Parathyroid adenoma (tissue), 2 donors: Measurements from ENCODE around the gene LAMA2.

Experiments used
- H2AFZ ChIP-seq: fragments of 300-600 bp; sonication (generic); one replicate; pipeline ENCODE4 v1.7.0; 2017; ENCODE audit warnings: antibody characterized with exemption, mild to moderate bottlenecking
- H3K27ac ChIP-seq: fragments of 300-600 bp; sonication (generic); one replicate; pipeline ENCODE4 v1.7.0; 2017
- H3K27me3 ChIP-seq: fragments of 300-600 bp; sonication (generic); one replicate; pipeline ENCODE4 v1.7.0; 2017; ENCODE audit warnings: low read length; ENCODE audit not compliant: control insufficient read depth, insufficient read depth
- H3K36me3 ChIP-seq: fragments of 300-600 bp; sonication (generic); one replicate; pipeline ENCODE4 v1.7.0; 2017; ENCODE audit warnings: low read length; ENCODE audit not compliant: control insufficient read depth, insufficient read depth
- H3K4me1 ChIP-seq: fragments of 300-600 bp; sonication (generic); one replicate; pipeline ENCODE4 v1.7.0; 2017; ENCODE audit warnings: control low read depth
- H3K4me2 ChIP-seq: fragments of 300-600 bp; sonication (generic); one replicate; pipeline ENCODE4 v1.7.0; 2017; ENCODE audit warnings: low read length
- H3K4me3 ChIP-seq: fragments of 300-600 bp; sonication (generic); one replicate; pipeline ENCODE4 v1.7.0; 2017; ENCODE audit warnings: low read depth, low read length
- H3K79me2 ChIP-seq: fragments of 300-600 bp; sonication (generic); one replicate; pipeline ENCODE4 v1.7.0; 2017; ENCODE audit warnings: control low read depth
- H3K9ac ChIP-seq: fragments of 300-600 bp; sonication (generic); one replicate; pipeline ENCODE4 v1.7.0; 2017; ENCODE audit warnings: mild to moderate bottlenecking
- H3K9me3 ChIP-seq: fragments of 300-600 bp; sonication (generic); one replicate; pipeline ENCODE4 v1.7.0; 2017; ENCODE audit warnings: low read length; ENCODE audit not compliant: control insufficient read depth
- CTCF ChIP-seq: fragments of 300-600 bp; sonication (generic); IDR thresholded peaks from one replicate; pipeline ENCODE4 v1.7.0; 2017; ENCODE audit warnings: antibody characterized with exemption, mild to moderate bottlenecking
- donor health status: primary hyperparathyroidism.

Gene LAMA2

GRCh38 chr6:129184324-129184723 is 301.4 kb downstream of the LAMA2 start:
- H3K9me3 ChIP-seq = no peaks in the 10 kb centered on the region
- H2AFZ ChIP-seq = no peak overlapping the region
- no peaks in the 10 kb centered on the region for H3K27me3 ChIP-seq
- H3K27ac ChIP-seq = no peak overlapping the region
- no peaks in the 10 kb centered on the region for H3K79me2 ChIP-seq
- H3K9ac ChIP-seq = no peak overlapping the region
- no peak for TF ChIP-seq CTCF
- no peaks in the 10 kb centered on the region for H3K4me1 ChIP-seq
- no peaks in the 10 kb centered on the region for H3K36me3 ChIP-seq
- no peak overlapping the region for H3K4me3 ChIP-seq
- H3K4me2 ChIP-seq = no peak overlapping the region

GRCh38 chr6:129184808-129185366 is 301.9 kb downstream of the LAMA2 start:
- no peaks in the 10 kb centered on the region for H3K27me3 ChIP-seq
- H3K9ac ChIP-seq = no peak overlapping the region
- no peaks in the 10 kb centered on the region for H3K9me3 ChIP-seq
- H2AFZ ChIP-seq = no peak overlapping the region
- TF ChIP-seq CTCF = no peak
- no peaks in the 10 kb centered on the region for H3K36me3 ChIP-seq
- no peaks in the 10 kb centered on the region for H3K4me1 ChIP-seq
- no peaks in the 10 kb centered on the region for H3K79me2 ChIP-seq
- H3K4me2 ChIP-seq = no peak overlapping the region
- H3K27ac ChIP-seq = no peak overlapping the region
- H3K4me3 ChIP-seq = no peak overlapping the region

GRCh38 chr6:129186988-129187387 is 304.1 kb downstream of the LAMA2 start:
- no peaks in the 10 kb centered on the region for H3K9me3 ChIP-seq
- no peaks in the 10 kb centered on the region for H3K4me1 ChIP-seq
- H2AFZ ChIP-seq = no peak overlapping the region
- no peak for TF ChIP-seq CTCF
- H3K79me2 ChIP-seq = no peaks in the 10 kb centered on the region
- no peak overlapping the region for H3K9ac ChIP-seq
- no peak overlapping the region for H3K4me2 ChIP-seq
- H3K36me3 ChIP-seq = no peaks in the 10 kb centered on the region
- H3K27me3 ChIP-seq = no peaks in the 10 kb centered on the region
- H3K4me3 ChIP-seq = no peak overlapping the region
- H3K27ac ChIP-seq = no peak overlapping the region

- no peaks in the 10 kb centered on the region for H3K9me3 ChIP-seq
- no peaks in the 10 kb centered on the region for H3K79me2 ChIP-seq
- no peaks in the 10 kb centered on the region for H3K36me3 ChIP-seq
- H3K9ac ChIP-seq = no peak overlapping the region
- H3K4me2 ChIP-seq = no peak overlapping the region
- no peak overlapping the region for H3K4me3 ChIP-seq
- no peaks in the 10 kb centered on the region for H3K4me1 ChIP-seq
- H2AFZ ChIP-seq = no peak overlapping the region
- no peaks in the 10 kb centered on the region for H3K27me3 ChIP-seq
- no peak for TF ChIP-seq CTCF
- H3K27ac ChIP-seq = no peak overlapping the region
Observed at GRCh38 chr6:129188306-129188705, 305.4 kb downstream of the LAMA2 start.

- TF ChIP-seq CTCF = no peak
- H3K9ac ChIP-seq = no peak overlapping the region
- no peaks in the 10 kb centered on the region for H3K27me3 ChIP-seq
- H3K36me3 ChIP-seq = no peaks in the 10 kb centered on the region
- no peak overlapping the region for H3K4me3 ChIP-seq
- no peaks in the 10 kb centered on the region for H3K9me3 ChIP-seq
- no peak overlapping the region for H3K4me2 ChIP-seq
- no peak overlapping the region for H3K27ac ChIP-seq
- no peaks in the 10 kb centered on the region for H3K4me1 ChIP-seq
- H3K79me2 ChIP-seq = no peaks in the 10 kb centered on the region
- no peak overlapping the region for H2AFZ ChIP-seq
Observed at GRCh38 chr6:129188795-129189194, 305.9 kb downstream of the LAMA2 start.
